B cell (primary cell): ENCODE measurements around the gene HLA-DOB. TPM values are rescaled to one million over a fixed set of nuclear protein-coding genes. Genes with fewer than 3 reads are reported as not detected.
A peak's percentile ranks its signal among the peaks of the same experiment; 100 is the strongest.

ENCODE experiments used
- ATAC-seq: fragments of 200-7000 bp; cut with Tn5 transposase; one replicate; pipeline ENCODE4 v1.10.0; 2021; ENCODE audit warnings: low read depth, mild to moderate bottlenecking, moderate number of reproducible peaks, moderate library complexity
- CTCF ChIA-PET: fragments of 350-600 bp; sonication (Branson Sonifier 250); formaldehyde crosslinking; loops from one replicate; lab custom pipeline; 2021; ENCODE audit warnings: antibody characterized with exemption, inconsistent platforms; lab: Charles Lee
- POLR2A ChIA-PET: fragments of 350-600 bp; sonication (Branson Sonifier 250); formaldehyde crosslinking; loops from one replicate; lab custom pipeline; 2021; ENCODE audit warnings: antibody characterized with exemption; lab: Charles Lee
- DNase-seq: peaks from one replicate; pipeline ENCODE4 v3.0.0; 2013
- H2AFZ ChIP-seq: 2 replicates; pipeline ENCODE4 v1.6.1; 2012; ENCODE audit warnings: mild to moderate bottlenecking, low read depth, low read length; ENCODE audit not compliant: insufficient read depth, poor library complexity, severe bottlenecking
- H3K27ac ChIP-seq, 2 donors: 1 replicate in 1 of 2; 2 replicates in 1 of 2; pipeline ENCODE4 v1.5.1; 2012 to 2013; ENCODE audit warnings: low read length in 2 of 2, mild to moderate bottlenecking in 2 of 2, moderate library complexity in 1 of 2
- H3K27me3 ChIP-seq, 4 experiments: fragments of 200-600 bp in 1 of 4; sonication (generic) in 1 of 4; replicated peaks in 1 of 4; 1 replicate in 2 of 4; 2 replicates in 2 of 4; pipeline versions ENCODE4 v1.6.1 to v1.7.0; 2013 to 2016; ENCODE audit warnings: low read length in 3 of 4, mild to moderate bottlenecking in 2 of 4, mixed read lengths in 1 of 4, moderate library complexity in 1 of 4; ENCODE audit not compliant: insufficient read depth in 4 of 4, control insufficient read depth in 3 of 4; ENCODE audit errors: control extremely low read depth in 1 of 4
- H3K36me3 ChIP-seq, 2 experiments: replicated peaks in 1 of 2; 1 replicate in 1 of 2; 2 replicates in 1 of 2; pipeline versions ENCODE4 v1.6.1 to v1.7.1; 2013; ENCODE audit warnings: low read length in 1 of 2; ENCODE audit not compliant: insufficient read depth in 2 of 2, control insufficient read depth in 1 of 2; ENCODE audit errors: control extremely low read depth in 1 of 2, extremely low read depth in 1 of 2
- H3K4me1 ChIP-seq, 2 donors: fragments of 200-600 bp in 1 of 2; sonication (generic) in 1 of 2; 1 replicate in 1 of 2; 2 replicates in 1 of 2; pipeline versions ENCODE4 v1.5.1 to v1.6.1; 2013 to 2017; ENCODE audit warnings: low read length in 2 of 2; ENCODE audit not compliant: control insufficient read depth in 2 of 2, insufficient read depth in 2 of 2
- H3K4me2 ChIP-seq: replicated peaks from 2 replicates; pipeline ENCODE3; 2012; ENCODE audit warnings: mild to moderate bottlenecking, low read depth, low read length; ENCODE audit not compliant: poor library complexity, severe bottlenecking
- H3K4me3 ChIP-seq, 5 experiments: fragments of 200-600 bp in 1 of 5; sonication (generic) in 1 of 5; 1 replicate in 3 of 5; 2 replicates in 2 of 5; pipeline versions ENCODE4 v1.5.1 to v1.7.0; 2011 to 2016; ENCODE audit warnings: low read length in 4 of 5, mild to moderate bottlenecking in 4 of 5, low read depth in 2 of 5, control low read depth in 1 of 5, moderate library complexity in 1 of 5; ENCODE audit not compliant: insufficient read depth in 1 of 5; ENCODE audit errors: control extremely low read depth in 1 of 5, extremely low read depth in 1 of 5
- H3K79me2 ChIP-seq: fragments of 200-600 bp; sonication (generic); one replicate; pipeline ENCODE4 v1.6.0; 2016; ENCODE audit warnings: low read length; ENCODE audit not compliant: control insufficient read depth, insufficient read depth
- H3K9ac ChIP-seq: fragments of 200-600 bp; sonication (generic); 2 replicates; pipeline ENCODE4 v1.6.1; 2017; ENCODE audit warnings: mild to moderate bottlenecking, low read length, moderate library complexity
- H3K9me3 ChIP-seq, 3 donors: one replicate each; pipeline versions ENCODE4 v1.6.1 to v1.7.1; 2013; ENCODE audit warnings: low read length in 2 of 3; ENCODE audit not compliant: control insufficient read depth in 2 of 3, insufficient read depth in 1 of 3; ENCODE audit errors: control extremely low read depth in 1 of 3
- H4K20me1 ChIP-seq: 2 replicates; pipeline ENCODE4 v1.6.0; 2012; ENCODE audit warnings: mild to moderate bottlenecking, low read length; ENCODE audit not compliant: insufficient read depth, control insufficient read depth, poor library complexity, severe bottlenecking
- H3K27ac Mint-ChIP-seq: one replicate; pipeline ENCODE4 v1.8.0; 2021; ENCODE audit warnings: mixed read lengths
- H3K27me3 Mint-ChIP-seq: one replicate; pipeline ENCODE4 v1.8.0; 2021; ENCODE audit warnings: mixed read lengths
- H3K4me1 Mint-ChIP-seq: one replicate; pipeline ENCODE4 v1.8.0; 2021; ENCODE audit warnings: mixed read lengths
- H3K4me3 Mint-ChIP-seq: one replicate; pipeline ENCODE4 v1.8.0; 2021; ENCODE audit warnings: mixed read lengths
- H3K9me3 Mint-ChIP-seq: one replicate; pipeline ENCODE4 v1.8.0; 2022; ENCODE audit warnings: mixed read lengths; ENCODE audit not compliant: insufficient read depth
- CTCF ChIP-seq: fragments of 200-600 bp; IDR thresholded peaks from one replicate; pipeline ENCODE4 v1.8.0; 2022; ENCODE audit warnings: antibody characterized with exemption, mild to moderate bottlenecking
- EZH2 ChIP-seq: IDR thresholded peaks from 2 replicates; pipeline ENCODE4 v1.6.1; 2012; ENCODE audit warnings: borderline replicate concordance, low read depth, mild to moderate bottlenecking, moderate library complexity, low read length; ENCODE audit not compliant: insufficient read depth, poor library complexity, severe bottlenecking
- WGBS: methylation state at CpG from one replicate; pipeline ENCODE4 v1.1.5; 2013; ENCODE audit warnings: missing lambda C conversion rate; ENCODE audit not compliant: insufficient coverage; 5-methylcytosine and 5-hydroxymethylcytosine counted together
- intact Hi-C: fragments of 100-400 bp; cut with micrococcal nuclease; formaldehyde crosslinking; loops from one replicate; pipeline ENCODE4 v1.10.0; 2022
- polyA plus RNA-seq: library from polyadenylated mRNA; depleted of rRNA; stranded (reverse); fragments of >200 nt; gene quantifications from 2 replicates; pipeline ENCODE4 v1.2.3, GENCODE V29; 2012
- total RNA-seq, 2 donors: library from RNA; stranded (reverse); fragments of 120-200 nt in 1 of 2; gene quantifications; 1 replicate in 1 of 2; 2 replicates in 1 of 2; pipeline versions ENCODE4 v1.2.3 to v1.2.4, GENCODE V29; 2013 to 2022

The HLA-DOB gene
- total and polyA plus RNA-seq, 2 donors (not counting 1 experiment from before 2014, with no cell fraction given) = 109 to 231 TPM

- Histone ChIP-seq H3K4me3 (peak overlapping the region in 3 of 5 experiments; percentile 7 to 19 (median 8)), H3K27me3 (no peaks in the 10 kb centered on the region), H3K9me3 (no peaks in the 10 kb centered on the region), H4K20me1 (peaks cover 6% of the 10 kb centered on the region), H3K9ac (peak overlapping the region; percentile 96), H3K4me2 (peak overlapping the region; percentile 73), H3K36me3 (peaks cover 10 to 47% of the 10 kb centered on the region in 2 experiments), H3K79me2 (peaks cover 83% of the 10 kb centered on the region), H3K27ac (peak overlapping the region; percentile 60 to 97), H3K4me1 (peaks cover 61 to 76% of the 10 kb centered on the region in 2 donors), H2AFZ (no peak overlapping the region)
- intact Hi-C loops = loop anchor here (5.0 kb wide), 1 partner anchor 173 kb away; the partner anchor contains the start of gene HLA-DQB1
- Mint-ChIP-seq H3K27me3 (no peaks in the 10 kb centered on the region), H3K4me1 (peaks cover 81% of the 10 kb centered on the region), H3K27ac (peak overlapping the region; percentile 99), H3K9me3 (no peaks in the 10 kb centered on the region), H3K4me3 (peak overlapping the region; percentile 95)
- ChIA-PET POLR2A (interaction anchor here (3.4 to 9.7 kb wide), 3 partner anchors 15 to 131 kb away, joined by 36 to 282 read pairs (median 37); partner anchors contain the start of genes PSMB9 and TAP1), CTCF (interaction anchor here (1.1 to 11.0 kb wide), 7 partner anchors 16 to 158 kb away, joined by 3 to 359 read pairs (median 4); partner anchors contain the start of genes PSMB9 and TAP1)
- WGBS = 17% methylated on average over 7 of the region's 9 CpGs
- TF ChIP-seq CTCF (no peak), EZH2 (no peak)
- ATAC-seq (no peak), DNase-seq (peak; percentile 60)
These were observed 23.9 kb upstream of the HLA-DOB start for GRCh38 chr6:32840604-32841246.

GRCh38 chr6:32839356-32839755 lies 22.6 kb upstream of the HLA-DOB start:
- H3K36me3 ChIP-seq = peaks cover 19 to 51% of the 10 kb centered on the region in 2 experiments
- Mint-ChIP-seq H3K4me1 (peaks cover 84% of the 10 kb centered on the region), H3K4me3 (peak overlapping the region; percentile 38), H3K27ac (peak overlapping the region; percentile 99), H3K9me3 (no peaks in the 10 kb centered on the region), H3K27me3 (no peaks in the 10 kb centered on the region)
- no peak overlapping the region for H3K4me3 ChIP-seq
- 94% methylated on average over 13 of the region's 15 CpGs for WGBS
- intact Hi-C loops = loop anchor here (2.0 to 5.0 kb wide), 2 partner anchors 42 to 55 kb away; no protein-coding TSS in a partner anchor
- no peak for ATAC-seq
- CTCF ChIA-PET = interaction anchor here (1.1 to 11.0 kb wide), 29 partner anchors 11 to 425 kb away, joined by 3 to 359 read pairs (median 11); partner anchors contain the start of genes HLA-DMA, PSMB9 and TAP1
- no peak overlapping the region for H2AFZ ChIP-seq
- peaks cover 82% of the 10 kb centered on the region for H3K79me2 ChIP-seq
- H3K27me3 ChIP-seq = no peaks in the 10 kb centered on the region
- H3K9ac ChIP-seq = no peak overlapping the region
- TF ChIP-seq EZH2 (no peak), CTCF (no peak)
- POLR2A ChIA-PET = interaction anchor here (1.4 to 9.7 kb wide), 8 partner anchors 16 to 145 kb away, joined by 4 to 282 read pairs (median 8); partner anchors contain the start of genes BRD2, HLA-DMA, PSMB9 and TAP1
- no peaks in the 10 kb centered on the region for H3K9me3 ChIP-seq
- H4K20me1 ChIP-seq = no peaks in the 10 kb centered on the region
- no peak for DNase-seq
- H3K4me2 ChIP-seq = peak overlapping the region; percentile 73
- peak overlapping the region; percentile 1 to 97 for H3K27ac ChIP-seq
- peaks cover 59 to 69% of the 10 kb centered on the region in 2 donors for H3K4me1 ChIP-seq
